Measurements from ENCODE around the gene MIA2.
A peak's percentile ranks its signal among the peaks of the same experiment; 100 is the strongest.
"Not testable (repeated sequence)": the region's sequence is repeated elsewhere in the genome, so short reads cannot be mapped to it uniquely, and the experiment has no call there.

Gene MIA2

DNA sequence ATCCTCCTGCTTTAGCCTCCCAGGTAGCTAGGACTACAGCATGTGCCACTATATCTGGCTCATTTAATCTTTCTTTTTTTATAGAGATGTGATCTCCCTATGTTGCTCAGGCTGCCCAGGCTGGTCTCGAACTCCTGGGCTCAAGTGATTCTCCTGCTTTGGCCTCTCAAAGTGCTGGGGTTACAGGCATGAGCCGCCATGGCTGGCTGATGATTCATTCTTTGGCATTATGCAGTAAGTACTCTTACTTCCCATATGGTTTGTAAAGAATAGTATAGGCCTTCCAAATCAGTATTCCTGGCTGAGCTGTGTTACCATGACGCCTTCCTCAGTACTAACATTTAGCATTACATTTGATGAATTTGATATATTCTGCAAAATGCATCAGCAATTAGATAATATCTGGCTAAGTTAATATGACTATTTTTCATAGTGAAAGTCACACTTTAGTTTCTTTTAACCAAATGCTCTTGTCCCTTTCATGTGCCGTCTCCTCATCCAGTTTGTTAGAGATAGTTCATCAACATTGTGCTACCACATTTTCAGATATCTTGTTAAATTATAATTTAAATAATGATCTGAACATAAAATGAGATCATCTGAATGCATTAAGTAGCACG, 3.2 kb upstream of the MIA2 start:
- DNase-seq: no peak

DNA sequence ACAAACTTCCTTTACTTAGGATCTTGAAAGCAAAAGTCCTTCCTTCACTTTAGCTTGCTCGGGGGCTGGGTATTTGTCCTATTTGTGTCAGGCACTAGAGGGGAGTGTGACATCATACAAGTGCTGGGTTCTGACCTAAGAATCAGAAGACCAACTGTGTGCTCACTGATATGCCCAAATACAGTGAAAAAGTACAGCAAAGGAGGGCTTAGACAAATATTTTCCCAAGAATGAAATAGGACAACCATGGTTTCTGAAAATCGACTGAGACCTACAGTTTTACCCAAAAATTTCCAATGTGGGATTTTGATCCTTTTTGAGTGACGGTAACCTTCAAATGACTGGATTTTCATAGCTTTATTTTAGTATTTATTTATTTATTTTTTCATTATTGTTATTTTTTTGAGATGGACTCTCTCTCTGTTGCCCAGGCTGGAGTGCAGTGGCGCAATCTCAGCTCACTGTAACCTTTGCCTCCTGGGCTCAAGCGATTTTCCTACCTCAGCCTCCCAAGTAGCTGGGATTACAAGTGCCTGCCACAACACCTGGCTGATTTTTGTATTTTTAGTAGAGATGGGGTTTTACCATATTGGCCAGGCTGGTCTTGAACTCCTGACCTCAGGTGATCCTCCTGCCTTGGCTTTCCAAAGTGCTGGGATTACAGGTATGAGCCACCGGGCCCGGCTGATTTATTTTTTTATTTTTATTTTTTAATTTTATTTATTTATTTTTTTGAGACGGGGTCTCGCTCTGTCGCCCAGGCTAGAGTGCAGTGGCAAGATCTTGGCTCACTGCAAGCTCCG, 1.8 kb upstream of the MIA2 start:
- not testable (repeated sequence) for DNase-seq

DNA sequence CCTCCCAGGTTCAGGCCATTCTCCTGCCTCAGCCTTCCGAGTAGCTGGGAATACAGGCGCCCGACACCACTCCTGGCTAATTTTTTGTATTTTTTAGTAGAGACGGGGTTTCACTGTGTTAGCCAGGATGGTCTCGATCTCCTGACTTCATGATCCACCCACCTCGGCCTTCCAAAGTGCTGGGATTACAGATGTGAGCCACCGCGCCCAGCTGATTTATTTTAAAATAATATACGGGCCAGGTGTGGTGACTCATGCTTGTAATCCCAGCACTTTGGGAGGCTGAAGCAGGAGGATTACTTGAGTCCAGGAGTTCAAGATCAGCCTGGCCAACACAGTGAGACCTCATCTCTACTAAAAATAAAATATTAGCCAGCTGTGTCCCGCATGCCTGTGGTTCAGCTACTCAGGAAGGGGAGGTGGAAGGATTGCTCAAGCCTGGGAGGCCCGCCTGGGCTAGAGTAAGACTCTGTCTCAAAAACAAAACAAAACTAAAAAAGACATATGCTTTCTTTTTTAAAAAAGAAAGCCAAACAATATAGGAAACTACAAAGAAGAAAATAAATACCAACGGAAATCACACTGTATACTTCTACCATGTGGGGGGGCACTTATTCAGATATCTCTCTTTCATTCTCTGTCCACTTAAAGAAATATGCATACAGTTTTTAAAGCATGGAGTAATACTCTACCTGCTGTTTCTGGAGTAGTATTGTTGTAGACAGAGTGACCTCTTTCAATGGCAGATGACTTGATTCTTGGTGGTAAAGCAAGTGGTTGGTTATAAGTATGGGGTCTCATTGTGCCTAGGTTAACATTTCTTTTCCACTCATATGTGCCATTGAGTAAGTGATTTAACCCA, 930 bp upstream of the MIA2 start:
- no peak for DNase-seq

- DNase-seq: not testable (repeated sequence)
Observed at GRCh38 chr14:39234986-39235385, 1.3 kb downstream of the MIA2 start.

DNA sequence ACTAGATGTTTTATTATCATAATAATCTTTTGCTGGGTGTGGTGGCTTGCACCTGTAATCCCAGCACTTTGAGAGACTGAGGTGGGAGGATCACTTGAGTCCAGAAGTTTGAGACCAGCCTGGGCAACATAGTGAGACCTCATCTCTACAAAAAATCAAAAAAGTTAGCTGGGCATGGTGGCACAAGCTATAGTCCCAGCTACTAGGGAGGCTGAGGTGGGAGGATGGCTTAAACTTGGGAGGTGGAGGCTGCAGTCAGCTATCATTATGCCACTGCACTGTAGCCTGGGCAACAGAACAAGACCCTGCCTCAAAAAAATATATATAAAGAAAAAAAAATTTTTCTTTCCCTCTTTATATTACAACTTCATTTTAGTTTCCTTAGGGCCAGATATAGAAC, 1.8 kb downstream of the MIA2 start:
- DNase-seq: not testable (repeated sequence)

- DNase-seq: no peak
Observed at GRCh38 chr14:39240769-39241168, 7.1 kb downstream of the MIA2 start.

DNA sequence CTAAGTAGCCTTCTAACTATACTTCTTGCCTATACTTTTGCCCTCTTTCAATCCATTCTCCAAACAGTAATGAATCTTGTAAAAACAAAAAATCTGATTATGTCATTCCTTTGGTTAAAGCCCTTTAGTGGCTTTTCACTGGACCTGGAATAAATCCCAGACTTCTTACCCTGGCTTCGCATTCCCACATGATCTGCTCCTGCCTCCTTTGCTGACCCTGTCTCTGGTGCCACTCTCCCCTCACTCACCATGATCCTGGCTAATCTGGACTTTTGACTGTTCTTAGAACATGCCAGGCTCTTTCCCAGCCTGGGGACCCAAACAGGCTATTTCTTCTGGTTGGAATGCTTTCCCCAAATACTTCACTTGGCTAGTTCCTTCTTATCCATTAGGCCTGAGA, 7.9 kb downstream of the MIA2 start:
- no peak for DNase-seq

GRCh38 chr14:39243831-39244230, 10.1 kb downstream of the MIA2 start:
- DNase-seq: no peak

- DNase-seq: no peak
Observed at GRCh38 chr14:39246618-39247017, 12.9 kb downstream of the MIA2 start.

- no peak for DNase-seq
Observed at GRCh38 chr14:39247256-39247655, 13.5 kb downstream of the MIA2 start.

- no peak for DNase-seq
Observed at GRCh38 chr14:39251547-39251946, 17.8 kb downstream of the MIA2 start.

DNA sequence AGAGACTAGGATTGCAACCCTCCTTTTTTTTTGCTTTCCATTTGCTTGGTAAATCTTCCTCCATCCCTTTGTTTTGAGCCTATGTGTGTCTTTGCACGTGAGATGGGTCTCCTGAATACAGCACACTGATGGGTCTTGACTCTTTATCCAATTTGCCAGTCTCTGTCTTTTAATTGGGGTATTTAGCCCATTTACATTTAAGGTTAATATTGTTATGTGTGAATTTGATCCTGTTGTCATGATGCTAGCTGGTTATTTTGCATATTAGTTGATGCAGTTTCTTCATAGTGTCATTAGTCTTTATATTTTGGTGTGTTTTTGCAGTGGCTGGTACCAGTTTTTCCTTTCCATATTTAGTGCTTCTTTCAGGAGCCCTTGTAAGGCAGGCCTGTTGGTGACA, 23.7 kb downstream of the MIA2 start:
- not testable (repeated sequence) for DNase-seq

GRCh38 chr14:39258782-39259545, 25.2 kb downstream of the MIA2 start:
- no peak for DNase-seq

- DNase-seq: not testable (repeated sequence)
Observed at GRCh38 chr14:39260161-39260560, 26.4 kb downstream of the MIA2 start.

GRCh38 chr14:39262214-39262613, 28.5 kb downstream of the MIA2 start:
- DNase-seq: not testable (repeated sequence)

- DNase-seq: no peak
Observed at GRCh38 chr14:39264057-39264456, 30.3 kb downstream of the MIA2 start.

GRCh38 chr14:39264558-39264957, 30.8 kb downstream of the MIA2 start:
- no peak for DNase-seq

- DNase-seq: no peak
Observed at GRCh38 chr14:39265033-39265432, 31.3 kb downstream of the MIA2 start.

- DNase-seq: no peak
Observed at GRCh38 chr14:39265806-39266524, 32.2 kb downstream of the MIA2 start.

DNA sequence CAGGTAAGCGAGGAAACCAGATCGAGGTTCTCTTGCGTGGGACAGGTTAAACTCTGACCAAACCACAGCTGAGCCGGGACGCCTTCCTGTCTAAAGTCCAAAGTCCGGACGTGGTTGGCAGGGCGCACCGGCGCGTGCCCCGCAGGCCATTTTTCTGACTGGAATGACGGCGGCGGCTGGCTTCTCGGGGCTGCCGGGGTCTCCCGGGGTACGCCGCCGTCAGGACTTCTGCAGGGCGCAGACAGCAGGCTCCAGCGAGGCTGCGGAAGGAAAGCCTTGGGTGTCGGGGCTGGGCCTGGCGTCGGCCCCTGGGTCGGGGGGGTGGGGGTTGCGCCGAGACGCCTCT, 32.8 kb downstream of the MIA2 start:
- no peak for DNase-seq

- DNase-seq: peak; percentile 73
Observed at GRCh38 chr14:39266871-39267607, 33.3 kb downstream of the MIA2 start.

DNA sequence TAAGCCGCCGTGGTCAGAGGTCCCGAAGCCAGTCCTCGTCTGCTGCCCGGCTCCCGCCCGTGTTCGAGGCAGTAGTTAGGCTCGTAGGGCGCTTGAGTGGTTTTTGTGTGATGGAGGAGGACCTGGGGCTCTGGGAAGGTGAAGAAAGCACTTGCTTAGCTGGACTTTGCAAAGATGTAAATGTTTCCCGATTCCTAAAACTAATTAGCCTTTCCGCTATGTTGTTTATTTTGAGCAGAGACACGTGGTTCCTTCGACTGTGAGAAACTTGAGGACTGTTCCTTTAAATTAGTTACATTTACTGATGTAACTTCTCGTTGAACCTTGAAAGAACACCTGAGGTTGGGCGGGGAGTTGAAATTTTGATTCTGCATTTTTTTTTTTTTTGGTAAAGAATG, 33.9 kb downstream of the MIA2 start:
- DNase-seq: no peak
